Measurements from ENCODE around the gene UQCRQ.

UQCRQ gene

DNA sequence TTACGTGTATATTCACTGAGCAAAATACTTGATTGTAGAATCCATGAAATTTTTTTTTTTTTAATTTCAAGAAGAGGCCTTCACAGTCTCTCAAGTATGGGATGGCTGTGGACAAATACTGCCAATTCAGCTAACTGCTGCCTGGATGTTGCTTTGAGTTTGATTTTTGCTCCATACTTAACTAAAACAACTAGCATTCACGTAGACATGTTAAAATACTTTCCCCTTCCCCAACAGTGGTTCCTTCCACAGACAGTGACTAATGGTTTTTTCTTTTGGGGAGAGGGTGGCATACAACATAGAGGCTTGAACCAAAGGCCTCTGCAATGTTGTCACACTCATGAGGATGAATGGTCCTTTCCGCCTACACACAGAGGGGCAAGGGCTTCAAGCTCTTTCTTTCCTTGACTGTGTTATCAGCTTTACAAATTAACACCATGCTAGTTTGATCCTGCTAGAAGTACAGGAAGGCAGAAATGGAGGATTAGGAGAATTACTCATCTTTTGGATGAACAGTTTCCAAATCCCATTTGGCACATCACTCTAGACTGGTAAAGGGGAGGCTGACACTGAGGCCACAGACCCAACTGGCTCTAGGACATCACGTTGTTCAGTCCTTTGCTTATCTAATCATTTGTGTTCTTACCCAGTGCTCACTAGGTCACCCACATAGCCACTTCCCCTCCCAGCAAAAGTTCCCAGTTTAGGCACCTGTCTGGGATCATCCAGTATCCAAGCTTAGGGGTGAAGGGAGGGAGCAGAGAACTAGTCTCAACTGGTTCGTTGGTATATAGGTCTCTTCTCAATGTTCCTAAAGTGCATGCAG is 5.2 kb downstream of the UQCRQ start:
- DNase-seq (ENCODE audit: low read depth) = no peak

DNA sequence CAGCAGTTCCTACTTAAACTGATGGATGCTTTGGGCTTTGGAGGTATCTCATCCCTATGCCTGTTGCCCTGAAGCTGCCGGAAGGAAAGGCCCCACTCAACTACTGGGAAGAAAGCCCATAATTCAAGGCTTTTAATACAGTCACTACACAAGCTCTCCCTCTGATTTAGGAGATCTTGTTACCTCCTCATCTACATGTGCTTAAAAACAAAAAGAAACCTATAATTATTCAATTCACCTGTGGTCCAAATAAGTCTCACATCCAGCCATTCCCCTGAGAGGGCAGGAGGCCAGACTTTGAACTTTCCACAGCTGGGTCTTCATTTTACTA is 6.3 kb downstream of the UQCRQ start:
- no peak for DNase-seq (ENCODE audit: low read depth)

DNA sequence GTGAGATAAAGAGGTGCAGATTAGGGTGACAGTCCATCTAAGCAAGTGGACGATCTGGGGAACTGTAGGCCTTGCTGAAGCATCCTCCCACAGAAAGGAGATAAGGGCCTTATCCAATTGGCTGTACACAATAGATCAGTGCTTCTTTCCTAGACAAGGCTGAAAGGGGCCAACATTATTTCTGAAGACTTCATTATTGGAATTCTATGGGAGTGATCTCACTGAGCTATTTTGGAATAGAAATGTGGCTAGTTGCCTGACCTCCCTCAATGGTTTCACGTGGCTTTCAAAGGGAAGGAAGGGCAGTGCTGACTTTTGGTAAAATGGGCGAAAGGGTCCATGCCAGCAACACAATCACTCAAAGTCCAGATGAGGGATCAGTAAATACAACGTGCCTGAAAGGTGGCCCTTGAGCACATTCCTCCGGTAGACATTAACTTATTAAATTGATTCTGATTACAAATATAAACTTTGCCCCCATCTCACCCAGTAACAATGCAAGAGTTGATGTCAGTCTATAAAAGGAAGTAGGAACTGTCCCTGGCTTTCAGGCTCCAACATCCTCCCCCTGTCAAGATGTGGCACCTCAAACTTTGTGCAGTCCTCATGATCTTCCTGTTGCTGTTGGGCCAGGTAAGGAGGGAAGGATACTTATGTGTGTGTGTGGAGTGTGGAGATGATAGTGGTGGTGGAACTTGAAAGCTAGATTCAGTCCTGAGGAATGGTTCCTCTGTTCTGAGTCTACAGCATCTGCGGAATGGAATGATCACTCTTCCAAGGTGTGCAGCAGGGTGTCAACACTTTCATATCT is 6.9 kb downstream of the UQCRQ start, which contains the start of gene LEAP2:
Gene LEAP2 (plus strand): TSS at position 550 of the 811 bp plus-strand sequence. CDS start 27 bp downstream, at position 577.
- DNase-seq (ENCODE audit: low read depth) = peak; percentile 44

GRCh38 chr5:132873930-132874271 is 7.5 kb downstream of the UQCRQ start:
- DNase-seq (ENCODE audit: low read depth) = no peak

GRCh38 chr5:132876020-132876759 is 9.7 kb downstream of the UQCRQ start:
- DNase-seq (ENCODE audit: low read depth) = peak; percentile 76

GRCh38 chr5:132877466-132877865 is 11.0 kb downstream of the UQCRQ start:
- DNase-seq (ENCODE audit: low read depth) = no peak

DNA sequence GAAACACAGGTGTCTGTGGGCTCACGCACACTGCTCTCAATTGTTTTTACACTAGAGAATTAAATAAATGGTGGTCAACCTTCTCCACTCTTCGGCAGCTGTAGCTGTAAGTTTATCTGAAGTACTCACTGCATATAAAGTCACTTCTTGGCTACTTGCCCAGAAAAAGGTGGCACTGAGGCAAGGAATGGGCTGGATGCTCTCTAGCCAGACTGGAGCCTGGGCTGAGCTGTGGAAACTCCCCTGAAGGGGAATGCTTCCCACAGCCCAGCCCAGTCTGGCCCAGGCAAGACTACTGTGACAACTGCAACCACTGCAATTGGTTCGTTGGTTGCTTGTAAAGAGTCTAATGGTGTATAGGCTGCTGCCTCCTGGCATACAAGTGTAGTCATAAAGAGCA is 11.5 kb downstream of the UQCRQ start:
- peak; percentile 66 for DNase-seq (ENCODE audit: low read depth)

- DNase-seq (ENCODE audit: low read depth) = peak; percentile 83
These were observed 16.9 kb downstream of the UQCRQ start for GRCh38 chr5:132883261-132883834.

- no peak for DNase-seq (ENCODE audit: low read depth)
These were observed 18.1 kb downstream of the UQCRQ start for GRCh38 chr5:132884548-132884947.

DNA sequence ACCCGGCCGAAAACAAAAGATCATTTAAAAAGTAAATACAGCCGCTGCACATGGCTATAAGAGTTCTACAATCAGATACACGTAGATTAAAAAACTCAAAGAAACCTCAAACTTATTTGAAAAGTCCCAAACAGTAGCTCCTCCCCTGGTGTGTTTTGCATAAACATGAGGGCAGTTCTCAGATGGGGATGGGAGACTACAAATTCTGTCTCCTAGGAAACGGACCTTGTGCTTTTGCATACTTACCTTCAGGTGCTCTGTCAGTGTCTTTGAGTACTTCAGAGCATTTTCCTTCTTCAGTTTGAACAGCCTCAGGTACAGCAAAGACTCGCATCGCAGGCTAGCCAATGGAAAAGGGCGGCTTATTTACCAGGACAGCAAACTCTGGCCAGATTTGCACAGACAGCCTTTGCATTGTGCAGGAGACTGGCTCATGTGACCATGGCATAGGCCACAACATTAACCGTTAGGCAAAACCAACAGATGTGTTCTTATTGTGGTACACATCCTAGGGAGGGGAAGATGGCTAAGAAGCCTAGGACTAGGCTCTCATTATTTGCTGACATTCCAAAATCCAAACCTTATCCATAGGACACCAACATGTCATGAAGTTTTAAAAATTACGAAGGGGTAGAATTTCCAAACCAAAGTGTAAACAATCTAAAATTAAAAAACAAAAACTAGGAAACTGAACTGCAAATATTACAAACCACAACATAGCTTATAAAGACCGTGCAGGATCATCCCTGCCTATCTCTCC is 19.8 kb downstream of the UQCRQ start:
- no peak for DNase-seq (ENCODE audit: low read depth)

DNA sequence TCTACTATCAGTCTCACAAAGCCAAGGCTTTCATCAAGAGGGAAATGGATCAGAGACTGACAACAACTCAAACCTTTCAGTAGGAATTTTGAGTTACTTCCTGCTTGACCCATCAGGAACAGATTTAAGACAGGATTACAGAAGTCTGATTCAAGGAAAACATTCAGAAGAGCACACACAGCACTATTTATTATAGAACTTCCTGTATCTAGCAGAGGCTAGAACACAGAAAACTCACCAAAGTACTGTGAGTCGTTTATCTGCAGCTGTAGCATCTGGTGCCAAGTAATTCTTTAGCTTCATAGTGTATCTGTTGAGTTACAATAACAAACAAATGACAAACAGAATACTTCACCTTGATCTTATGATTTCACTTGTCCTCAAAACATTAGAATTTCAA is 20.8 kb downstream of the UQCRQ start:
- no peak for DNase-seq (ENCODE audit: low read depth)

DNA sequence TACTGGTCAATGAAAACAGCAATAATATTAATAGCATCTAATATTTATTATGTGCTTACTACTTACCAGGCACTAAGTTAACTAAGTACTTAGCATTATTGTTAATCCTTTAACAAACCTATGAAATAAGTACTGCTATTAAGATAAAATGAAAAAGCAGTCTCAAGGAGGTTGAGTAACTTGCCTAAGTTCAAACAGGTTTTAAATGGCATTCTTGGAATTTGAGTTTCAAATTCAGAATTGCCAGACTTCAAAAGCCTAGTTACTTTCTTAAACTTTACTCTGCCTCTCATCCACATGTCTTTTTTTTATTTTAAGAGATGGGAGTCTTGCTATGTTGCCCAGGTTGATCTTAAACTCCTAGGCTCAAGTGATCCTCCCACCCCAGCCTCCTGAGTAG is 23.1 kb downstream of the UQCRQ start:
- no peak for DNase-seq (ENCODE audit: low read depth)

GRCh38 chr5:132890817-132891216 is 24.4 kb downstream of the UQCRQ start:
- no peak for DNase-seq (ENCODE audit: low read depth)

GRCh38 chr5:132895719-132896305 is 29.4 kb downstream of the UQCRQ start:
- DNase-seq (ENCODE audit: low read depth) = no peak

DNA sequence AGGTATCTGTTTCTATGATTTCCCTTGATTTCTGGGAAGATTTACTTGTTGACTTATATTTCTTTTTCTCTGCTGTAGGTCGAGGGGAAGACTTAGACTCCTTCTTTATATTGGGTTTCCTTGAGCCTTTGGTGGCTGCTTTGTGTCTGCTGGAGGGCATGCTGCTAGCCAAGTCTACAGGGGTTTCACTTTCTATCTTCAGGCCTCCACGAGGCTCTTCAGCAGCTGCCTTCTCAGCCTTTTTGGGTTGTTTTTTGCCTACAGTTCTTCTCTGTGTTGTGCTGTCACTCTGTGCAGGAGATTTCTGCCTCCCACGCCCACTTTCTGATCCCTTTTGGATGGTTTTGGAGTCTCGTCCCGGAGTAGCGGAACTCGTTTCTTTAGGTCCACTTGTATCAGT is 30.2 kb downstream of the UQCRQ start:
- no peak for DNase-seq (ENCODE audit: low read depth)

DNA sequence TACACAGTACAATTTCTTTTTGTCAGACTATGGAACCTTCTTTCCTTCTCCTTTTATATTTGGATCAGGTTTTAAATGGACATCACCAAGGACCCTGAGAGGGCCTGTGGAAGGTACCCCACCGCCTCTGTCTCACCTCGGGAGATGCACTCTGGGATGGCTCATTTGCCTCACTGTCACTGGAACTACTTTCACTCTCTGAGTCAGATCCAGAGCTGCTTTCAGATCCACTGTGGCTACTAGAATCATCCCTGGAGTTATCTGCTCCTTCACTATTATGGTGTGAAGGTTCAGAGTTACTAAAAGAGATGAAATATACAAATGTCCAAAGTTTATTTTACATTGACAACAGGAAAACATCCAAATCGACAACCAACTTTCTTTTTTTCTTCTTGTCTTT is 31.7 kb downstream of the UQCRQ start:
- no peak for DNase-seq (ENCODE audit: low read depth)

DNA sequence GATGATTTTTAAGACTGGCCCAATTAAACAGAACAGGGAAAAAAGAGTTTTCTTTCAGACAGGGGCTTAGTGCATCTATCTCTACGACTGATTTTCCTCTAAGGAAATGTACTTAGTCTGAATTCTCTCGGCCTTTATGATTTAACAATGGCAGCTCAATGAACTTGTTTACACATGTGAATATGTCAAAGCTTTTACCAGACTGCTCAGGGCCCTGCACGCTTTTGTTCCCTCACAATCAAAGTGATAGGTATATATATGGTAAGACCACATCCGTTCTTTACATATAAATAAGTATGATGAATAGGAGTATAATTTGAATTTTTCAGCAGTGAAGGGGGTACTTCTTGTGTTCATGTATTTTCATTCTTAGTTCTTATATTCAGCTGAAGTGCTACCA is 34.6 kb downstream of the UQCRQ start:
- DNase-seq (ENCODE audit: low read depth) = no peak

DNA sequence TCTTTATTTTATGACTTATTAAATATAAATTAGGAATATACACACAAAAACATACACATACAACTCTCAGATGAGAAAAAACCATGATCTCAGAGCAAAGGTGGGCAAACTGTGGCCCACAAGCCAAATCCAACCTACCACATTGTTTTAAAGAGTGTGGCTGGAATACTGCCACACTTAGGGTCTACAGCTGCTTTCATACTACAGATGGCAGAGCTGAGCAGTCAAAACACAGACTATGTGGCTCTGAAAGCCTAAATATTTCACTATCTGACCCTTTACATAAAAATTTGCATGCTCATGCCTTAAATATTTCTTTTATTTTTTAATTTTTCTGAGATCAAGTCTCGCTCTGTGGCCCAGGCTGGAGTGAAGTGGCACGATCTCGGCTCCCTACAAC is 35.3 kb downstream of the UQCRQ start:
- DNase-seq (ENCODE audit: low read depth) = peak; percentile 14

DNA sequence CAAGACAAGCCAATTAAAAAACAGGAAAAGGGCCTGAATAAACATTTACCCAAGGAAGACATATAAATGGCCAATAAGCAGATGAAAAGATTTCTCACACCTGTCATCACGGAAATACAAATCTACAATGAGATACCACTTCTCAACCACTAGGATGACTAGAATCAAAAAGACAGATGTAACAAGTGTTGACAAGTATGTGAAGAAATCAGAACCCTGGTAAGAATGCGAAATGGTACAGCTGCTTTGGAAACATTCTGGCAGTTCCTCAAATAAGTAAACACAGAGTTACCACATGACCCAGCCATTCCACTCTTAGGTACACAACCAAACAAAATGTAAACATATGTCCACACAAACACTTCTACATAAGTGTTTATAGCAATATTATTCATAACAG is 39.5 kb downstream of the UQCRQ start:
- DNase-seq (ENCODE audit: low read depth) = peak; percentile 13

GRCh38 chr5:132907161-132907560 is 40.7 kb downstream of the UQCRQ start:
- no peak for DNase-seq (ENCODE audit: low read depth)

GRCh38 chr5:132909702-132910101 is 43.3 kb downstream of the UQCRQ start:
- DNase-seq (ENCODE audit: low read depth) = no peak

All from EH (cell line).